ENCODE data around the gene TAGLN.

The TAGLN gene

GRCh38 chr11:117175104-117175503, 24.1 kb upstream of the TAGLN start:
- H3K9me3 Mint-ChIP-seq, result no peaks in the 10 kb centered on the region
- peaks cover 72% of the 10 kb centered on the region for H3K4me1 Mint-ChIP-seq
- H3K27me3 Mint-ChIP-seq (ENCODE audit: low read depth, poor library complexity), result peaks cover 3% of the 10 kb centered on the region
- no peaks in the 10 kb centered on the region for H3K36me3 Mint-ChIP-seq (ENCODE audit: low read depth)
- DNase-seq, result no peak
- no peak overlapping the region for H3K4me3 Mint-ChIP-seq
- no peak for TF ChIP-seq CTCF (IDR thresholded peaks at IDR 0.05)
- H3K27ac Mint-ChIP-seq, result peak overlapping the region; percentile 69

GRCh38 chr11:117175781-117176180, 23.4 kb upstream of the TAGLN start:
- Mint-ChIP-seq H3K4me1 (peaks cover 72% of the 10 kb centered on the region), H3K9me3 (no peaks in the 10 kb centered on the region), H3K36me3 (ENCODE audit: low read depth) (no peaks in the 10 kb centered on the region), H3K4me3 (no peak overlapping the region), H3K27me3 (ENCODE audit: low read depth, poor library complexity) (peaks cover 3% of the 10 kb centered on the region), H3K27ac (no peak overlapping the region)
- no peak for TF ChIP-seq CTCF (IDR thresholded peaks at IDR 0.05)
- no peak for DNase-seq

DNA sequence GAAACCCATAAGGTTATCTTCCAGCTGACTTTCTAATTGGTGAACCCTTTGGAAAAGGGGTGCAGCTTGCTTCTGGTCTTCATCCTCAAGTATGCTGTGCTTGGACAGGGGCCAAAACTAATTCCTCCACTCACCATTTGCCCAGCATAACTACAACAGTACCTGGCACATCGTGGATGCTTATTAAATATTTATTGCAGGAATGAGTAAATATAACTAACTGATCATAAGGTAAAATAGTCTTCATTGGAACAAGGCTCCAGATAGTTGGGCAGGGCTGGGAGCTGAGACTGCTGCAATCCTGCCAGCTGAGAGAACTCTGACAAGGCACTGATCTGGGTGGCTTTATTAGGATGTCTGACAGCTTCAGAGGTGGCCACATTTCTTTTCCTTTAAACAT, 23.0 kb upstream of the TAGLN start:
- no peak for TF ChIP-seq CTCF (IDR thresholded peaks at IDR 0.05)
- DNase-seq, result no peak
- Mint-ChIP-seq H3K4me3 (no peak overlapping the region), H3K9me3 (no peaks in the 10 kb centered on the region), H3K4me1 (peaks cover 72% of the 10 kb centered on the region), H3K36me3 (ENCODE audit: low read depth) (no peaks in the 10 kb centered on the region), H3K27me3 (ENCODE audit: low read depth, poor library complexity) (peaks cover 3% of the 10 kb centered on the region), H3K27ac (no peak overlapping the region)

DNA sequence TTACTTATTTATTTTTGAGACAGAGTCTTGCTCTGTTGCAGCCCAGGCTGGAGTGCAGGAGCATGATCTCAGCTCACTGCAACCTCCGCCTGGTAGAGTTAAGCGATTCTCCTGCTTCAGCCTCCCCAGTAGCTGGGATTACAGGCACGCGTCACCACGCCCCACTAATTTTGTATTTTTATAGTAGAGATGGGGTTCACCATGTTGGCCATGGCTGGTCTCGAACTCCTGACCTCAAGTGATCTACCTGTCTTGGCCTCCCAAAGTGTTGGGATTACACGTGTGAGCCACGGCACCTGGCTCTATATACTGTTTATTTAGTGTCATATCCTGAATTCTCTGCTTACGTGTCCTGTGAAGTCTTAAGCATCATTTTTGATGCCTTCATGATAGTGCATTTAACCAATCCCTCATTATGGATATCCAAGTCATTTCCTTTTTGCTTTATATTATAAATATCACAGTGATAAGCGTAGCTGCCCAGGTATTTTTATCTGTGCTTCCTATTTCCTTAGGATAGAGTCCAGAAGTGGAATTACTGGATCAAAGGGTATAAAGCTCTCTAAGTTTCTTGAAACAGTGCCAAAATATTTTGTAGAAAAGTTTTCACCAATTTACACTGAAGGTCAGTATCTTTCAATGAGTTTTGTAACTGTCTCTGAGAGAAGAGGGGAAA, 21.5 kb upstream of the TAGLN start:
- Mint-ChIP-seq H3K9me3 (no peaks in the 10 kb centered on the region), H3K4me1 (peaks cover 59% of the 10 kb centered on the region), H3K4me3 (peak overlapping the region; percentile 97), H3K27ac (peak overlapping the region; percentile 98), H3K36me3 (ENCODE audit: low read depth) (peaks cover 1% of the 10 kb centered on the region), H3K27me3 (ENCODE audit: low read depth, poor library complexity) (peaks cover 3% of the 10 kb centered on the region)
- DNase-seq, result no peak
- no peak for TF ChIP-seq CTCF (IDR thresholded peaks at IDR 0.05)

GRCh38 chr11:117178210-117179034, 20.7 kb upstream of the TAGLN start, which contains the start of gene SIDT2:
Gene SIDT2, plus strand, starts transcription at chr11:117178743. Its CDS starts 521 bp downstream, at chr11:117179264.
- no peak for TF ChIP-seq CTCF (IDR thresholded peaks at IDR 0.05)
- Mint-ChIP-seq H3K9me3 (no peaks in the 10 kb centered on the region), H3K27ac (peak within 1 kb of the TSS; percentile 98), H3K4me3 (peak within 1 kb of the TSS; percentile 97), H3K4me1 (peaks cover 51% of the 10 kb centered on the region), H3K27me3 (ENCODE audit: low read depth, poor library complexity) (peaks cover 3% of the 10 kb centered on the region), H3K36me3 (ENCODE audit: low read depth) (peaks cover 5% of the 10 kb centered on the region)
- peak; percentile 90 for DNase-seq
